GM18951 (cell line): ENCODE results near the gene ETV3.

Source experiments
- POLR2A ChIP-seq: IDR thresholded peaks from 4 replicates; pipeline ENCODE4 v1.6.1; 2011; ENCODE audit warnings: mild to moderate bottlenecking; ENCODE audit not compliant: insufficient read length, insufficient read depth; ENCODE audit errors: extremely low read depth
- in situ Hi-C: fragments of 300-500 bp; cut with MboI; formaldehyde crosslinking; loops from one replicate; pipeline ENCODE4 v1.12.0; 2022; ENCODE audit warnings: low sequenced_read_pairs, mixed read lengths, inconsistent platforms; ENCODE audit not compliant: unreplicated experiment

Gene ETV3

DNA sequence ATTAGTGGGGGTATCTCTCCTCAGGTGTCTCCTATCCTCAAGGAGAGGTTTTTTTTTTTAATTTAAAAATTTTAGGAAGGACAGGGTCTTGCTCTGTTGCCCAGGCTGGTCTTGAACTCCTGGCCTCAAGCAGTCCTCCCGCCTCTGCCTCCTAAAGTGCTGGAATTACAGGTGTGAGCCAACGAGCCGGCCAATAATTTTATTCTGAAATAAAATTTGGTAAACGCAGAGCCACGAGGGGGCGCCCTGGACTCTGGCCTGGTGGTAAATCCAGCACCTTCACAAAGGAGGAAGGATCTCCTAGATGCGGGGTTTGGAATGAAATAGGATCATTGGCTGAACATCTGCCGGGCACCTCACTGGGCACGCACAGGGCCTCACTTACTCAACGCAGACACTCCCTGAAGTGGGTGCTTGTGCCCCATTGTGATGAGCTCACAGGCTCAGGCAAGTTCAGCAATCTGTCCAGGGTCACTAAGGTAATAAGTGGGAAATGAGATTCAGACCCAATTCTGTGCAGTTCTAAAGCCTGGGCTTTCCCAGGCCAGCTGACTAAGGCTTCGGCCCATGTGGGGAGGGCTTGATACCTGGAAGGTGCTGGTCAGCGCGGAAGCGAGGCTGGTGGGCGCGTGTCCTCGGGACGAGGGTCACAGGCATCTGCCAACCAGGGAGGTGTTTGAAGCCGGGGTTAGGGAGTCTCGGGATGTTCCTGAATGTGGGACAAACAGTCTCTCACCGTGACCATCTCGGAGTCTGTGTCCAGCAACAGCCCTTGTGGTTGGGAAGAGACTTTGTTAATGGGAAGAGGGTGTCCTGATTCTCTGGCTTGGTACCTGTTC, 32.7 kb upstream of the ETV3 start:
- TF ChIP-seq POLR2A = no peak
- in situ Hi-C loops = no loop called here

DNA sequence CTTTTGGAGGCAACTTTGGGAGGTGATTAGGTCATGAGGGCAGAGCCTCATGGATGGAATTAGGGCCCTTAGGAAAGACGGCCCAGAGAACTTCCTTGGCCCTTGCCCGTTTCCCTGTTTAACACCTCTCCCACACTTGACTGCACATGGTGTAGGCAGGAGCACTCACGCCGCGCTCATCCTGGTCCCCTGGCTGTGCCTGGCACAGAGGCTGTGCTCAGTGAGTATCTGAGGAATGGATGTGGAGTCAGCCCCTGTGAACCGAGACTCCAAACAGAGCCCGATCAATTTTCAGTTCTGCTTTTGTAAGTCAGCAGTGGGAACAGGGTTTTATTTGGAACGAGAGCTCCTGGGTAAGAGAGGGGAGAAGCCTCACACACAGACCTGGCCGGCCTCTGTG, 29.8 kb upstream of the ETV3 start:
- no peak for TF ChIP-seq POLR2A
- in situ Hi-C loops = no loop called here

DNA sequence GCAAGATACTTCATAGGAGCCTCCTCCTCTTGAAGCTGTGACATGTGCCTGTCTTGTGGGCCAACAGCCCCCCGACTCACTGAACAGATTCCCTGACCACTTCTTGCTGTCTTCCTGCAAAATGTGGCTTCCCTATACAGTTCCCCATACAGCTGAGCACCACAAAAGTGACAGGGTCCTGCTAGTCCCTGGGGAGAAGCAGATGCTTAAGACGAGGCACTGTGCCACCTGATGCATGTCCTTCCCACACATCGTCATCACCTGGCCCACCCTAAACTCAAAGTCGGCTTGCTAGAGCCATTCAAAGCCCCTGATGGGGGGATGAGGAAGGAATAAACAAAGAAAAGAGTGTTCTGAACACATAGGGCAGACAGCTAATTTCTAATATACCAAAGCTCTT, 29.2 kb upstream of the ETV3 start:
- in situ Hi-C loops = no loop called here

DNA sequence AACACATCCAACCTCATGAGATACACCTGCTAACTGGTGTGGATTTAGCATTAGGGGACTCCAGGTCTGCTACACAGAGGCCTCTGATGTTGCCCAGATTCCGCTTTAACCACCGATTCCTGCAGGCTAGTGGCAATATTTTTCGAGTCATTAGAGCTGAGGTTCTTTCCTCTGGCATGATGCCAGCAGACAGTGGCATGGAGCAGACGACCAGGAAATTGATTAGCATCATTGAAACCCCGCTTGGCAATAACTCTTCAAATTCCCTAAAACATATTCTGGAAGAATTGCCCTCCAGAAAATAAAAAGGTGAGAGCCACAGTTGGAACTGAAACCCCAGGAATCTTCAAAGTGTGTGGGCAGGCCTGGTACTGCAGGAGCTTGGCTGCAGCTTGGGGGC, 28.4 kb upstream of the ETV3 start:
- TF ChIP-seq POLR2A = no peak
- in situ Hi-C loops = no loop called here

More for the DNA sequence above, 29.2 kb upstream of the ETV3 start:
- no peak for TF ChIP-seq POLR2A

DNA sequence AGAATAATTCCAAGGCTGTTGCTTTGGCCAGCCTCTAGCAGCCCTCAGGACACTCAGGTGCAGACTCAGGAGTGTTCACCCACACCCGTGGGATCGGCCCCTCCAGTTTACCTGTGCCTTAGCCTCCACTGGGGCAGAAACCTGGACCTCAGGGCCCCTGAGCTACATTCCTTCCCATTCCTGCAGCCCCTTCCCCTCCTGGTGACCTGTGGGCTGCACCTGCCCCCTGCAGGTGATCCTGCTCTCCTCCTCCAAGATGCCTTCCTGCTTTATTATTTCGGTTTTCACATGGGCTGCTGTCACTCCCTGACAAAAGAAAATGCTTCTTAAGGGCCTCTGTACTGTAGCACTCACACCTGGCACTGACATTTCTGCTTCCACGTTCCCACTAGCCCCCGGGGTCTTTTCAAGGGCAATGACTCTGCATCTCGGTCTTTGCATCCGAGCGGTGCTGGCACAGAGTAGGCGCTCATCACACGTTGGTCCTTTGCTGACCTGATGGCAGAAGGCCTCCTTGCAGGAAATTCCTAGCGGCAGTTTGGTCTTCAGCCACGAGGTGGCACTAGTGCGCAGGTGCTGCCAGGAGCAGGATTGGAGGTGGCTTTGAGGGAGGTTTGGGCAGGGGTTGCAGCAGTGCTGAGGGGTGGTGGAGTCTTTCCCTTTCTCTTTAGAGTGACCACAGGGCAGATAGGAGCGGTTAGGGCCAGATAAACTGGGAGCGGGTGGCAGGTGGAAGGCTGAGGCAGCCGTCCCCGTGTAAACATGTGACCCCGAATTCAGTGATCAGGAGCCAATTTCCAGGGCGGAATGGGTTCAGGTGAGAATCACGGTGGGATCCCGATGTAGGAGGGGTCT, 25.3 kb upstream of the ETV3 start:
- no peak for TF ChIP-seq POLR2A
- in situ Hi-C loops = no loop called here

DNA sequence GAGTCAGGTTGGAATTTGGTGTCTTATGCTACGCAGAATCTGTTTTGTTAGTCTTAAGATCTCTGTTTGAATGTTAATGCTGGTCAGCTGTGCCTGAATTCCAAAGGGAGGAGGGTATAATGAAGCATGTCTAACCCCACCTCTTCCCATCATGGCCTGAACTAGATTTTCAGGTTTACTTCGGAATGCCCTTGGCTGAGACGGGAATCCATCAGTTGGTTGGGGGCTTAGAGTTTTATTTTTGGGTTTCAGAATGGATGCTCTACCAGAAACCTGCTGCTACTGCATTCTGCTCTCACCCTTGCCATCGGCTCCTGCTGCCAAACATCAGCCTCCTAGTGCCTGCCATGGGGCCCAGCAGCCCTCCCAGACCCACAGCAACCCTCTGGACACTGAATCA, 24.1 kb upstream of the ETV3 start:
- in situ Hi-C loops = no loop called here
- TF ChIP-seq POLR2A = no peak

DNA sequence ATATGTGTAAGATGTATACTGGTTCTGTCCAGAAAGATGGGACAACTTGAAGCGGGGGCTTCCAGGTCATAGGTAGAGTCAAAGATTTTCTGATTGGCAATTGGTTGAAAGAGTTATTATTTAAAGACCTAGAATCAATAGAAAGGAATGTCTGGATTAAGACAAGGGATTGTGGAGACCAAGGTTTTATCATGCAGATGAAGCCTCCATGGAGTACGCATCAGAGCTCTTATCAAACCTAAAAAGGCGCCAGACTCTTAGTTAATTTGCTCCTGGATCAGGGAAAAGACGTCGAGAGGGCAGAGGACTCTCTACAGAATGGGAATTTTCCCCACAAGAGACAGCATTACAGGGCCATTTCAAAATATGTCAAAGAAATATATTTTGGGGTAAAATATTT, 23.7 kb upstream of the ETV3 start:
- in situ Hi-C loops = no loop called here
- no peak for TF ChIP-seq POLR2A

DNA sequence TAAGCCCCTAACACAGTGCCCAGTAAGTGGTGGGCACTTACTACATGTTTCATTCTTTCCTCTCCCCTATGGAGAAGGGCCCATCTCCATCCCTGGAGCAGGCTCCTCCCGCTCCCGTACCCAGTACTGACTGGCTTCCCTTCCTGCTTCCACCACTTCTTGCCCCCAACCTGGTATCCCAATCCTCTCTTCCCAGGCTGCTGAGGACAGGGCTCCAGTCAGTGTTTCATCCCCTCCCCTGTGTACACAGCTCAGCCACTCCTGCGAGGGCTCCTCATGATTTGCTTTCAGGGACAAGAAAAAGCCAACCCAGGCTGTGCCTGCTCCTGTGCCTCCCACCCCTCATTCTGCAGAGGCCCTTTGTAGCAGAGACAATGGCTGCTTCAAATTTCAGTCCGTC, 20.8 kb upstream of the ETV3 start:
- no peak for TF ChIP-seq POLR2A
- in situ Hi-C loops = no loop called here

DNA sequence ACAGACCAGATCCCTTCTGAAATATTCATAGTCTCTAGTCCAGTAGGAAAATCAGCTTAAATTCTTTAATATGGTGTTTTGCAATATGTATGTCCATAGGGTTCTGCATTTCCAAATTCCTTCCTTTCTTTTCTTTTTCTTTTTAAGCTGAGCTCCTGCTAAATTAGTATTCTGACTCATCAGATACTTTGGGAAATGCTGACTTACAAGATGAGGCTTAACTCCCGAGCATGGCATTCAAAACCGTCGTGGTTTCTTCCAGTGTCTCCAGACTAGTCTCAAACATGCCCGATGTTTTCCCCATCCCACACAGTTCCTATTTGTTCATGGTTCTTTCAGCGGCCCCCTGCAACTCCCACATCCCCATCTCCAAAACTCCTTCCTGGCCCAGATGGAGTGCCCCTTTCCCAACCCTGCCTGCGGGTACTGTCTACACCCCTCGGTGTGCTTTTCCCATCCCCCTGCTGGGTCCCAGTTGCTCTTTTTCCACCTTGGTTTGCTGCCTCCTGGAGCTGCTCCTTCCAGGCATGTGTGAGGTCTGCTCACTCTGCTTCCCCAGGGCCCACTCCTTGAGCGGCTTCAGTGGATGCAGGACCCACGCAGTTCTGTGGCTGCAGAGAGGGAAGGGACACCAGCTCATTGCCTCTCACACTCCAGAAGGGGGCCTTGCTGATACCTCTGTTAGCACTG, 19.5 kb upstream of the ETV3 start:
- TF ChIP-seq POLR2A = no peak
- in situ Hi-C loops = no loop called here

DNA sequence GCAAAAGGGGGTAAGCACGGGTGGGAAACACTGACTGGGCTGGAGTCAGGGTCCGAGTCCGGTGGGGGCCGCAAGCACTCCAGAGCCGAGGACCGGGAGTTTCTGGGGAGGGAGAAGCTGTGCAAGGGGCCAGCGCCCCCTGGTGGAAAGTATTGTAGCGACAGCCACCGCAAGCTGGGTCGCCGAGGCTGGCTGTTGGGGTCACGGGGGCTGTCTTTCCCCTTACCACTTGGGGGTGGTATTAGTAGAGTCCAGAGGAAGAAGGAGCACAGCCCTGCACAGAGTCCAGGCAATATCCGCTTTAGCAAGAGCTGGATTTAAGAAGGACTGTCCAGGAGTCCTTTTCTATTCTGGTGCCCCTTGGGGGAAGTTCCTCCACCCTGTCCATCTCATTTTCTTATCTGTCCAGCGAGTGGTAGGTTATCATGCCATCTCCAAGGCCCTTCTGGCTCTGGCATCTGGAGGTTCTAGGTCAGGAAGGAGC, 17.9 kb upstream of the ETV3 start:
- no peak for TF ChIP-seq POLR2A
- in situ Hi-C loops = no loop called here

DNA sequence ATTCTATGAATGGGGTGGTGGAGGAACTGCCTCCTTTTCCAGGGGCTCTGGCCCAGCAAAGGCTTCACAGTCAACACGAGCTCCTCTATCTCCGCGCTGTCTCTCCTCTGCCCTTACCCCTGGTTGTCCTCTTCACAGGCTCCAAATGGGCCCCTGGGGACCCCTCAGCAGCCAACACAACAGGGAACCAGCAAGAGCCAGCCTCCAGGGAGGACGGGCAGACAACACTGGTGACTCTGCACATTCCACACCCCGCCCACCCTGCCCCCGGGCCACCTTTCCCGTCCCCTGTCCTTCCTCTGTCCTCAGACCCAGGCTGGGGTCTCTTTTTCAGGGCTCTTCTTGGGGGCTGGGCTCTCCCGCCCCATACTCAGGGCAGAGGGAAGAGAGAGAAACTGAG, 17.5 kb upstream of the ETV3 start:
- in situ Hi-C loops = no loop called here

DNA sequence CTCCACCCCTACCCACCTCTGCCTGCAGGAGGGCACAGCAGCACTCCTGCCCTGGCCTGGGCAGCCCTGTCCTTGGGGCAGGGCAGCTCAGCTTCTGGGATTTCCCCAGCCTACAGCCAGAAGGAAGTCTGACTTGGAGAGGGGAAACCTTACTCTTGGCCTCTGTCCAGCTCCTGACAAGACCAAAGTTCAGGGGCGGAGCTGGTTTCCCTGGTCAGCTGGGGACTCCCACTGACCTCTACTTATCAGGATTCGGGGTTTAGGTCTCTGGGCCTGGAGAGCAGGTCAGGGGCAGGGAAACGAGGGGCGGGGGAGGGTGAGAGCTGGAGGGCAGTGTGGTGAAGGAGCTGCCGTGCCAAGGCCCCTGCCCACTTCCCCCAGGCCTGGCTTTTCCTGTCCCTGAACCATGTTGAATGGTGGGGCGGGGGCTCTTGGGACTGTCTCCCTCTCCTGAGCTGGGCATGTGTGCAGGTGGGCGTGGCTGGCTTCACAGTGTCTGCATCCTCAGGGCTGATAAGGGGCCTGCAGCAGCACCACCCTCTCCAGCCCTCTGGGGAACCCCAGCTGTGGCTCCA, 16.8 kb upstream of the ETV3 start:
- TF ChIP-seq POLR2A = no peak
- in situ Hi-C loops = no loop called here

More for the DNA sequence above, 17.5 kb upstream of the ETV3 start:
- no peak for TF ChIP-seq POLR2A

DNA sequence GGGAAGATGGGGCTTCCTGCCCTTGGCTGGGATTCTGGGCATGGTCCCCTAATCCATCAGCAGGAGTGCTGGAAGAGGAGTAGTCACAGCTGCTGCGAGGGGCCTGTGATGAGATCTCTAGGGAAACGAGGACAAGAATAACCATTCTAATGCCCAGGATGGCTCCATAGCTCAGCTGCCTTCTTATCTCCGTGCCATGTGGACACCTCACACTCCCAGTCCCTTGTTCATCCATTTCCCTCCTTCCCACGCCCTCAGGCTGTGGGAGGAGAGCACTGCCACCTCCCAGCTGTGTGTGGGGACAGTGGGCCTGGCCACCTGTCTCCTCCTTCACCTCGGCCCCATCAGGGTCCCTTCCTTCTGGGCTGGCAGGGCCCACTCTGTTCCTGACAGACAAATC, 16.1 kb upstream of the ETV3 start:
- in situ Hi-C loops = no loop called here
- TF ChIP-seq POLR2A = no peak

DNA sequence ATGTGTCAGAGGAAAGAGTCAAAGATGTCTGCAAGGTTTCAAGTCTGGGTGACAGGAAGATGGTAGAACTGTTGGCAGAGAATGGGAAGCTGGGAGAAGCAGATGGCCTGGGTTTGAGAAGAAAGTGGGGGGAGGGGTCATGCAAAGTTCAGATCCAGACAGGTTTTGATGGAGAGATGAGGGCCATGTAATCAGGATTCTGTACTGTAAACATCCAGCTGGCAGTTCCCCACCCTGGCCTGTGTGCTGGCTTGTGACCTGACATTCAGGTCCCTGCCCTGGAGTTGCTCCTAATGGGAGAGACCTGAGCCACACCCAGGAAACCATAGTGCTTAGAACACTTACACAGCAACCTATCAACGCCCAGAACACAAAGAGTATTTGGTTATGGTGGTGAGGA, 15.6 kb upstream of the ETV3 start:
- no peak for TF ChIP-seq POLR2A
- in situ Hi-C loops = no loop called here
